Lung (tissue), 12 donors: ENCODE measurements around the gene PTPRN2. TPM values are rescaled to one million over a fixed set of nuclear protein-coding genes. Genes with fewer than 3 reads are reported as not detected.

Experiments used
- ATAC-seq: fragments of 200-7000 bp; cut with Tn5 transposase; one replicate; pipeline ENCODE4 v1.9.1; 2020; ENCODE audit warnings: moderate number of reproducible peaks; ENCODE audit not compliant: insufficient read depth, low FRiP score
- DNase-seq, 3 donors: peaks; one replicate each; pipeline ENCODE4 v3.0.0-alpha.2; 2013 to 2017
- H3K27ac ChIP-seq, 2 donors: one replicate each; pipeline ENCODE4 v1.5.1; 2013; ENCODE audit warnings: mild to moderate bottlenecking in 2 of 2, moderate library complexity in 2 of 2, control low read depth in 1 of 2, inconsistent platforms in 1 of 2, low read depth in 1 of 2, low read length in 1 of 2
- H3K27me3 ChIP-seq, 3 donors: one replicate each; pipeline ENCODE4 v1.5.1; 2013; ENCODE audit warnings: low read length in 2 of 3; ENCODE audit not compliant: control insufficient read depth in 3 of 3, insufficient read depth in 3 of 3
- H3K36me3 ChIP-seq, 4 donors: one replicate each; pipeline ENCODE4 v1.5.1; 2013; ENCODE audit warnings: low read length in 4 of 4, mild to moderate bottlenecking in 1 of 4, moderate library complexity in 1 of 4; ENCODE audit not compliant: control insufficient read depth in 4 of 4, insufficient read depth in 4 of 4
- H3K4me1 ChIP-seq, 5 donors: one replicate each; pipeline ENCODE4 v1.5.1; 2013; ENCODE audit warnings: low read length in 5 of 5, mild to moderate bottlenecking in 2 of 5, moderate library complexity in 1 of 5; ENCODE audit not compliant: control insufficient read depth in 5 of 5, insufficient read depth in 5 of 5
- H3K4me3 ChIP-seq: one replicate; pipeline ENCODE4 v1.5.1; 2013; ENCODE audit warnings: mild to moderate bottlenecking, control low read depth, moderate library complexity
- H3K9ac ChIP-seq, 2 donors: one replicate each; pipeline ENCODE4 v1.5.1; 2013; ENCODE audit warnings: low read length in 2 of 2, control low read depth in 1 of 2; ENCODE audit not compliant: insufficient read depth in 1 of 2
- H3K9me3 ChIP-seq, 4 donors: one replicate each; pipeline ENCODE4 v1.5.1; 2013; ENCODE audit warnings: low read length in 3 of 4, mild to moderate bottlenecking in 1 of 4, moderate library complexity in 1 of 4; ENCODE audit not compliant: control insufficient read depth in 4 of 4, insufficient read depth in 3 of 4
- WGBS, 2 donors: extraction: QIAGEN DNeasy Blood & Tissue Kit; methylation state at CpG; one replicate each; pipeline ENCODE4 v1.1.7; 2013; 5-methylcytosine and 5-hydroxymethylcytosine counted together
- polyA plus RNA-seq, 2 donors: library from polyadenylated mRNA; stranded (reverse); fragments of 200-250 nt; gene quantifications; one replicate each; pipeline ENCODE4 v1.2.1, GENCODE V29; 2013
- total RNA-seq, 2 donors: library from RNA; depleted of rRNA in 1 of 2; stranded (reverse); fragments of >200 nt in 1 of 2; gene quantifications; one replicate each; pipeline ENCODE4 v1.2.1, GENCODE V29; 2014 to 2021
- TF ChIP-seq, protein P1 (sequence below): IDR thresholded peaks from 2 replicates; pipeline ENCODE4 v1.5.1; 2012; ENCODE audit warnings: mild to moderate bottlenecking; ENCODE audit errors: control extremely low read depth, extremely low read depth
- donor health status: control.
- donor health status: control.
- donor health status: Bipolar disorder and iron deficiency.
- donor health status: healthy.
- donor health status: DM: yes; HTN: yes; CAD: no.

Gene PTPRN2
- total and polyA plus RNA-seq, 4 donors: 2.1 to 7.4 (median 4.4) TPM

DNA sequence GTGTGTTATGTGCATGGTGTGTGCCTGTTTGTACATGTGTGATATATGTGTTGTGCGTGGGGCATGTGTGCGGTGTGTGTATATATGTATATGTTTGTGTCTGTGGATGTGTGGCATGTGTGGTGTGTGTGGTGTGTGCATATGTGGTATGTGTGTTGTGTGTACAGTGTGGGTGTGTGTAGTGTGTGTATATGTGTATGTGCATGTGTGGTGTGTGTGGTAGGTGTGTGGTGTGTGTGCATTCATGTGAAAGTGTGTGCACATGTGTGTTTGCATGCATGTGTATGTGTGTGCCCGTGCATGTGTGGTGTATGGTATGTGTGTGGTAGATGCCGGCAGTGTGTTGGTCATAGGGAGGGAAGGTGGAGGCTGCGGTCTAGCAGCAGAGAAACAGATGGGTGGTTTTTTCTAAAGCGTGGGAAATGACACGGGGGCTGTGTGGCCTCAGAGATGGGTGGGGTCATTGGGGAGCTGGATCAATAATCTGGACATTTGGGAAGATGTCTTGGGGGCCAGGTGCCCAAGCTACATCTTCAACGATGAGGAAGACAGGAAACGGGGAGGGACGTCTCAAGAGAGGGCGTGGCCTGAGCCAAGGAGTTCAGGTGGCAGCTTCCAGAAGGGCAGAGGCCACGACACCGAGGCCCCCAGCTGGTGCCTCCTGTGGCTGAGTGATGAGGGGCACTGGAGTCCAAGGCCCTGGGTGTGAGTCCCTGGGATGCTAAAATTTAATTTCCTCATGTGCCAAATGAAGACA, 769.5 kb downstream of the PTPRN2 start:
- H3K36me3 ChIP-seq: no peaks in the 10 kb centered on the region
- WGBS, 2 donors: 81 to 82% methylated on average over 13 of the region's 13 CpGs
- no peak overlapping the region for H3K27ac ChIP-seq
- H3K4me1 ChIP-seq: no peaks in the 10 kb centered on the region
- H3K9ac ChIP-seq: no peak overlapping the region
- DNase-seq (no peak), ATAC-seq (no peak)
- peaks cover 0 to 4% (median 0%) of the 10 kb centered on the region in 3 donors for H3K27me3 ChIP-seq
- peaks cover 0 to 14% (median 0%) of the 10 kb centered on the region in 4 donors for H3K9me3 ChIP-seq
- H3K4me3 ChIP-seq: no peak overlapping the region
- TF ChIP-seq, protein P1, sequence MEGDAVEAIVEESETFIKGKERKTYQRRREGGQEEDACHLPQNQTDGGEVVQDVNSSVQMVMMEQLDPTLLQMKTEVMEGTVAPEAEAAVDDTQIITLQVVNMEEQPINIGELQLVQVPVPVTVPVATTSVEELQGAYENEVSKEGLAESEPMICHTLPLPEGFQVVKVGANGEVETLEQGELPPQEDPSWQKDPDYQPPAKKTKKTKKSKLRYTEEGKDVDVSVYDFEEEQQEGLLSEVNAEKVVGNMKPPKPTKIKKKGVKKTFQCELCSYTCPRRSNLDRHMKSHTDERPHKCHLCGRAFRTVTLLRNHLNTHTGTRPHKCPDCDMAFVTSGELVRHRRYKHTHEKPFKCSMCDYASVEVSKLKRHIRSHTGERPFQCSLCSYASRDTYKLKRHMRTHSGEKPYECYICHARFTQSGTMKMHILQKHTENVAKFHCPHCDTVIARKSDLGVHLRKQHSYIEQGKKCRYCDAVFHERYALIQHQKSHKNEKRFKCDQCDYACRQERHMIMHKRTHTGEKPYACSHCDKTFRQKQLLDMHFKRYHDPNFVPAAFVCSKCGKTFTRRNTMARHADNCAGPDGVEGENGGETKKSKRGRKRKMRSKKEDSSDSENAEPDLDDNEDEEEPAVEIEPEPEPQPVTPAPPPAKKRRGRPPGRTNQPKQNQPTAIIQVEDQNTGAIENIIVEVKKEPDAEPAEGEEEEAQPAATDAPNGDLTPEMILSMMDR: no peak

DNA sequence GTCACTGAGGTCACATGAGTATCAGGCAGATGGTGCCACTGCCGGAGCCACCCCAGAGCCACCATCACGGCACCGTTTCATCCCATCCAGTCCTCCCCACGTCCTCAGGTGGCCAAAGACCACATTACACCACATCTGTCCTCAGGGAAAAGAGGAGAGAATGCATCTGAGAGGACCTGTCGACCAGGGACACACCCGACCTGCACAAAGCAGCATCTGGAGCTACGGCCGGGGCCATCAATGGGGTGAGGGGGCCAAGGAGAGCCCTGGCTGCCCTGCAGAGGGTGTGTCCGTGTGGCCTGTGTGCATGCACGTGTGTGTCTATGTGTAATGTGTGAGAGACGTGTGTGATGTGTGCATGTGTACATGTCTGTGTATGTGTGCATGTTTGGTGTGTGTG, 770.2 kb downstream of the PTPRN2 start:
- peaks cover 0 to 4% (median 0%) of the 10 kb centered on the region in 3 donors for H3K27me3 ChIP-seq
- H3K4me3 ChIP-seq: no peak overlapping the region
- TF ChIP-seq, protein P1: no peak
- peaks cover 0 to 14% (median 0%) of the 10 kb centered on the region in 4 donors for H3K9me3 ChIP-seq
- no peak overlapping the region for H3K9ac ChIP-seq
- DNase-seq: no peak
- no peaks in the 10 kb centered on the region for H3K36me3 ChIP-seq
- 78 to 85% methylated on average over 11 of the region's 11 CpGs for WGBS, 2 donors
- no peak overlapping the region for H3K27ac ChIP-seq
- no peaks in the 10 kb centered on the region for H3K4me1 ChIP-seq
- ATAC-seq: no peak

DNA sequence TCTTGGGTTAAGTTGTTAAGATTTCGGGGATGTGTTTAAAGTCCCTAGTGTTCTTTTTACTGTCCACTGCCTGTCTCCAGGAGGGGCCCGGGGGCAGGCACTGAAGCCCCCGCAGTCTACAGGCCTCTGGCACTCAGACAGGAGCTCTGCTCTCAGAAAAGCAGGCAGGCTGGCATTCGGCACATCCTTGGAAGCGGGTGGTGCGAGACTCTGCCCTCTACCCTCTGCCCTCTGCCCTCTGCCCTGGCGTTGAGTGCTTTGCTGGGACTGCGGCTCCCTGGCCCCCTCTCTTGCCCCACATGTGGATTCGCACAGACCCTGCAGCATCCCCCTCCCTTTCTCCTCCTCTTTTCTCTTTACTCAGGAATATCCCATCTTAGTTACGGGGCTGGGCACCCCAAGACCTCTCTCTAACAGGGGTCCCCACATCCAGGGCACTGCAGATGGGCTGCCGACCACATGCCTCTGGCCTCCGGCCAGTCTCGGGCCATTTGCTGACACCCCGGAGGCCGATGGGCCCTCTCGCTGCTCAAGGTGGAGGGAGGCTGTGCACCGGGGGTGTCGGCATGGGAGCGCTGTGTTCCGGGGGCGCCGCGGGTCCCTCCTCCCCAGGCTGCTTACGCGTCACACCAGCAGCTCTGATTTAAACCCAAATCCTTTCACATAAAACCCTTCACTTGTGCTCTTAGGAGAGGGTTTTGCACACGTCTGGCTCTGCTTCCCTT, 770.9 kb downstream of the PTPRN2 start:
- Histone ChIP-seq H3K27me3 (peaks cover 0 to 4% (median 0%) of the 10 kb centered on the region in 3 donors), H3K4me3 (no peak overlapping the region), H3K9ac (no peak overlapping the region), H3K4me1 (no peaks in the 10 kb centered on the region), H3K27ac (no peak overlapping the region), H3K36me3 (no peaks in the 10 kb centered on the region), H3K9me3 (peaks cover 0 to 14% (median 0%) of the 10 kb centered on the region in 4 donors)
- DNase-seq: no peak
- 86 to 94% methylated on average over 26 of the region's 26 CpGs for WGBS, 2 donors
- TF ChIP-seq, protein P1: no peak
- ATAC-seq: no peak
